ENCODE results near the gene ARHGEF33. TPM values are rescaled to one million over a fixed set of nuclear protein-coding genes. Genes with fewer than 3 reads are reported as not detected.

Gene ARHGEF33
- total and polyA plus RNA-seq, 2 of the 13 experiments (the other 11 are each of a cell fraction or from before 2014, with no cell fraction given): 0.04 TPM; not detected in 1

DNA sequence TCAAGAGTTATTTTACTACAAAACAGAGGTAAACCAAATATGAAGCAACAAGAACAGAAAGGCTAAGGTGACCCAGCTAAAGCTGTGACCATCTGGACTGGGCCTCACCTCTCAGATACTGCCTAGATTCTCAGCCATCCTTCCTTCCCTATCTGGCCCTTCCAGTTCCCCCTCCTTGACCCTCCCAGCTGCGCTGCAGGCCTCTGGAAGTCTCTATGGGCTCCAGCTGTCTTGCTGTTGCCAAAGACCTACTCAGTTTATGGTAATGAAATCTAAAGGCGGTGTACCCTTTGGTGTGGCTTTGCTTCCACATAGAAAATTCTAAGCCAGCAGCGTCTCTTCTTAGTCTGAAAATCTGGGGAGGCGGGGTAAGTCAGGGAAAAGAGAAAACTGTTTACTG, 55.7 kb downstream of the ARHGEF33 start:
- in situ Hi-C loops (cut with HindIII; ENCODE audit: extremely low pct_ligation_motif_present, low pct_unique_long_range_greater_than_20kb): loop anchor here (5.0 to 10.0 kb wide), 3 partner anchors 37 to 282 kb away; no protein-coding TSS in a partner anchor
- CTCF ChIA-PET (ENCODE audit: low intra/inter-chr PET ratio, low total read pairs): no interaction called here
- no TSS peak for BruUV-seq (replicated peaks)

GRCh38 chr2:38945911-38946310, 56.2 kb downstream of the ARHGEF33 start:
- H3K36me3 ChIP-seq (replicated peaks in 1 of 2; ENCODE audit: control insufficient read depth in 1 of 2, insufficient read depth in 2 of 2, low read length in 2 of 2): no peaks in the 10 kb centered on the region
- BruUV-seq (replicated peaks): no TSS peak
- H3K27me3 ChIP-seq (ENCODE audit: control insufficient read depth in 1 of 2, insufficient read depth in 2 of 2, low read length in 2 of 2): no peaks in the 10 kb centered on the region
- CTCF ChIA-PET (ENCODE audit: low intra/inter-chr PET ratio, low total read pairs): no interaction called here
- H3K9ac ChIP-seq (ENCODE audit: insufficient read depth, low read depth, low read length): no peak overlapping the region
- WGBS (ENCODE audit: low lambda C conversion rate): 83% methylated on average over 5 of the region's 5 CpGs
- in situ Hi-C loops (cut with HindIII; ENCODE audit: extremely low pct_ligation_motif_present, low pct_unique_long_range_greater_than_20kb): loop anchor here (5.0 to 10.0 kb wide), 3 partner anchors 36 to 281 kb away; no protein-coding TSS in a partner anchor
- H3K9me3 ChIP-seq (ENCODE audit: low read length): no peaks in the 10 kb centered on the region
- H4K20me1 ChIP-seq (ENCODE audit: insufficient read depth, low read length): no peaks in the 10 kb centered on the region
- H2AFZ ChIP-seq (ENCODE audit: low read length): no peak overlapping the region
- POLR2A ChIA-PET: interaction anchor here (2.2 kb wide), 1 partner anchor 70 kb away, joined by 6 read pairs; the partner anchor contains the start of genes DHX57 and MORN2
- no peak overlapping the region for H3K4me2 ChIP-seq (ENCODE audit: low read depth, low read length)
- no peak for FAIRE-seq
- no peak for ATAC-seq
- no peaks in the 10 kb centered on the region for H3K79me2 ChIP-seq (ENCODE audit: insufficient read depth, low read length)
- H3K4me1 ChIP-seq (ENCODE audit: insufficient read depth, low read length): peaks cover 46% of the 10 kb centered on the region
- intact Hi-C loops (cut with micrococcal nuclease; ENCODE audit: unreplicated experiment): loop anchor here (2.0 to 5.0 kb wide), 6 partner anchors 19 to 179 kb away; partner anchors contain the start of genes DHX57 and MORN2
- no peak overlapping the region for H3K4me3 ChIP-seq (replicated peaks in 1 of 3; ENCODE audit: insufficient read depth in 1 of 3, low read depth in 2 of 3, low read length in 3 of 3)
- H3K27ac ChIP-seq (ENCODE audit: extremely low read length, insufficient read depth, low read length): no peak overlapping the region
- no peak for DNase-seq (ENCODE audit: low spot score)
- TF ChIP-seq ZNF234 (CRISPR knock-in tag; conservative IDR thresholded peaks at IDR 0.05): no peak
- TF ChIP-seq, protein P1, sequence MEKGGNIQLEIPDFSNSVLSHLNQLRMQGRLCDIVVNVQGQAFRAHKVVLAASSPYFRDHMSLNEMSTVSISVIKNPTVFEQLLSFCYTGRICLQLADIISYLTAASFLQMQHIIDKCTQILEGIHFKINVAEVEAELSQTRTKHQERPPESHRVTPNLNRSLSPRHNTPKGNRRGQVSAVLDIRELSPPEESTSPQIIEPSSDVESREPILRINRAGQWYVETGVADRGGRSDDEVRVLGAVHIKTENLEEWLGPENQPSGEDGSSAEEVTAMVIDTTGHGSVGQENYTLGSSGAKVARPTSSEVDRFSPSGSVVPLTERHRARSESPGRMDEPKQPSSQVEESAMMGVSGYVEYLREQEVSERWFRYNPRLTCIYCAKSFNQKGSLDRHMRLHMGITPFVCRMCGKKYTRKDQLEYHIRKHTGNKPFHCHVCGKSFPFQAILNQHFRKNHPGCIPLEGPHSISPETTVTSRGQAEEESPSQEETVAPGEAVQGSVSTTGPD (CRISPR knock-in tag; IDR thresholded peaks at IDR 0.05): no peak
- no peak for TF ChIP-seq IRF9 (CRISPR knock-in tag; IDR thresholded peaks at IDR 0.05; ENCODE audit: borderline replicate concordance)
- TF ChIP-seq, protein P2, sequence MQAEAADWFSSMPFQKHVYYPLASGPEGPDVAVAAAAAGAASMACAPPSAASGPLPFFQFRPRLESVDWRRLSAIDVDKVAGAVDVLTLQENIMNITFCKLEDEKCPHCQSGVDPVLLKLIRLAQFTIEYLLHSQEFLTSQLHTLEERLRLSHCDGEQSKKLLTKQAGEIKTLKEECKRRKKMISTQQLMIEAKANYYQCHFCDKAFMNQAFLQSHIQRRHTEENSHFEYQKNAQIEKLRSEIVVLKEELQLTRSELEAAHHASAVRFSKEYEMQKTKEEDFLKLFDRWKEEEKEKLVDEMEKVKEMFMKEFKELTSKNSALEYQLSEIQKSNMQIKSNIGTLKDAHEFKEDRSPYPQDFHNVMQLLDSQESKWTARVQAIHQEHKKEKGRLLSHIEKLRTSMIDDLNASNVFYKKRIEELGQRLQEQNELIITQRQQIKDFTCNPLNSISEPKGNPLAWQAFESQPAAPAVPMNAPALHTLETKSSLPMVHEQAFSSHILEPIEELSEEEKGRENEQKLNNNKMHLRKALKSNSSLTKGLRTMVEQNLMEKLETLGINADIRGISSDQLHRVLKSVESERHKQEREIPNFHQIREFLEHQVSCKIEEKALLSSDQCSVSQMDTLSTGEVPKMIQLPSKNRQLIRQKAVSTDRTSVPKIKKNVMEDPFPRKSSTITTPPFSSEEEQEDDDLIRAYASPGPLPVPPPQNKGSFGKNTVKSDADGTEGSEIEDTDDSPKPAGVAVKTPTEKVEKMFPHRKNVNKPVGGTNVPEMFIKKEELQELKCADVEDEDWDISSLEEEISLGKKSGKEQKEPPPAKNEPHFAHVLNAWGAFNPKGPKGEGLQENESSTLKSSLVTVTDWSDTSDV (CRISPR knock-in tag; IDR thresholded peaks at IDR 0.05): no peak
- TF ChIP-seq ZNF556 (CRISPR knock-in tag; IDR thresholded peaks at IDR 0.05; ENCODE audit: borderline replicate concordance): no peak
- no peak for TF ChIP-seq ETV6 (CRISPR knock-in tag; conservative IDR thresholded peaks at IDR 0.05)
- TF ChIP-seq PCBP2 (optimal IDR thresholded peaks at IDR 0.05; ENCODE audit: low read depth, low read length, poor library complexity, severe bottlenecking): no peak
- no peak for TF ChIP-seq ZNF343 (CRISPR knock-in tag; IDR thresholded peaks at IDR 0.05)
- no peak for TF ChIP-seq ZNF317 (CRISPR knock-in tag; IDR thresholded peaks at IDR 0.05)

More for the DNA sequence above, 55.7 kb downstream of the ARHGEF33 start:
- 93% methylated on average over 4 of the region's 4 CpGs for WGBS (ENCODE audit: low lambda C conversion rate)
- H3K36me3 ChIP-seq (replicated peaks in 1 of 2; ENCODE audit: control insufficient read depth in 1 of 2, insufficient read depth in 2 of 2, low read length in 2 of 2): no peaks in the 10 kb centered on the region
- H3K79me2 ChIP-seq (ENCODE audit: insufficient read depth, low read length): no peaks in the 10 kb centered on the region
- H3K9me3 ChIP-seq (ENCODE audit: low read length): no peaks in the 10 kb centered on the region
- H3K9ac ChIP-seq (ENCODE audit: insufficient read depth, low read depth, low read length): no peak overlapping the region
- no peak for ATAC-seq
- intact Hi-C loops (cut with micrococcal nuclease; ENCODE audit: unreplicated experiment): loop anchor here (5.0 kb wide), 3 partner anchors 57 to 102 kb away; no protein-coding TSS in a partner anchor
- POLR2A ChIA-PET: no interaction called here
- no peak overlapping the region for H2AFZ ChIP-seq (ENCODE audit: low read length)
- peaks cover 46% of the 10 kb centered on the region for H3K4me1 ChIP-seq (ENCODE audit: insufficient read depth, low read length)
- H4K20me1 ChIP-seq (ENCODE audit: insufficient read depth, low read length): no peaks in the 10 kb centered on the region
- no peaks in the 10 kb centered on the region for H3K27me3 ChIP-seq (ENCODE audit: control insufficient read depth in 1 of 2, insufficient read depth in 2 of 2, low read length in 2 of 2)
- no peak for DNase-seq (ENCODE audit: low spot score)
- no peak for TF ChIP-seq ZFP36L1 (CRISPR knock-in tag; IDR thresholded peaks at IDR 0.05)
- TF ChIP-seq, protein P3, sequence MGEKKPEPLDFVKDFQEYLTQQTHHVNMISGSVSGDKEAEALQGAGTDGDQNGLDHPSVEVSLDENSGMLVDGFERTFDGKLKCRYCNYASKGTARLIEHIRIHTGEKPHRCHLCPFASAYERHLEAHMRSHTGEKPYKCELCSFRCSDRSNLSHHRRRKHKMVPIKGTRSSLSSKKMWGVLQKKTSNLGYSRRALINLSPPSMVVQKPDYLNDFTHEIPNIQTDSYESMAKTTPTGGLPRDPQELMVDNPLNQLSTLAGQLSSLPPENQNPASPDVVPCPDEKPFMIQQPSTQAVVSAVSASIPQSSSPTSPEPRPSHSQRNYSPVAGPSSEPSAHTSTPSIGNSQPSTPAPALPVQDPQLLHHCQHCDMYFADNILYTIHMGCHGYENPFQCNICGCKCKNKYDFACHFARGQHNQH (CRISPR knock-in tag; IDR thresholded peaks at IDR 0.05): no peak
- TF ChIP-seq TGIF2 (CRISPR knock-in tag; IDR thresholded peaks at IDR 0.05): no peak
- TF ChIP-seq ZNF713 (CRISPR knock-in tag; IDR thresholded peaks at IDR 0.05): no peak
- H3K4me3 ChIP-seq (replicated peaks in 1 of 3; ENCODE audit: insufficient read depth in 1 of 3, low read depth in 2 of 3, low read length in 3 of 3): no peak overlapping the region
- no peak for FAIRE-seq
- no peak overlapping the region for H3K4me2 ChIP-seq (ENCODE audit: low read depth, low read length)
- H3K27ac ChIP-seq (ENCODE audit: extremely low read length, insufficient read depth, low read length): no peak overlapping the region
